ENCODE results near the gene RPL4. TPM values are rescaled to one million over a fixed set of nuclear protein-coding genes. Genes with fewer than 3 reads are reported as not detected.

The RPL4 gene
- total RNA-seq, 2 experiments from 2014 or later: 4,316 to 5,381 TPM

DNA sequence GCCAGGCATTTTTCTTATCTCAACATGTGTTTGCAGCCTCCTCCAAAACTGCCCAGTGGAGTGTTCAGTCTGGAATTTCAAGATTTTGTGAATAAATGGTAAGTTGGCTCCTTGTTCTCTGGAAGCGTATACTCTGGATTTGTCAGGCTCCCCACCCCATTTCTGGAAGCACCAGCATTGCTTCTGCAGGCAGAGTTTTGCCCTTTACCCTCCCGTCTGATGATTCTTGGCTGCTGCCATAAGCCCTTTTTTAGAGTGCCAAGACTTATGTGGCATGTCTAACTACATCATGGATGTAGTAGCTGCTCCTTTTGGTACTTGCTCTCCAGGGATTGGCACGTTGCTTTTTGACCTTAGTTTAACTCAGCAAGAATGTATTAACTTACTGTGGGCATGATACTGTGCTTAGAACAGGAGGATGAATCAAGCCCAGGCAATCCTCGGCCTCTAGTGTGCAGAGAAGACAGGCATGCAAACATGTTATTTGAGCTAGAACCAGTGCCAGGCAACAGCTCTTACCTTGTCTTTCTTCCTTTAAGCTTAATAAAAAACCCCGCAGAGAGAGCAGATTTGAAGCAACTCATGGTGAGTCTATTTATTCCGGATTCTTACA is 15.4 kb downstream of the RPL4 start:
- Histone ChIP-seq H3K9me3 (ENCODE audit: low read length) (no peaks in the 10 kb centered on the region), H3K4me1 (ENCODE audit: insufficient read depth, low read length, poor library complexity, severe bottlenecking) (no peaks in the 10 kb centered on the region), H3K36me3 (ENCODE audit: insufficient read depth, low read length) (peaks cover 99% of the 10 kb centered on the region), H3K4me3 (ENCODE audit: low read depth, low read length, poor library complexity, severe bottlenecking) (no peak overlapping the region), H3K27ac (ENCODE audit: low read depth, low read length, poor library complexity, severe bottlenecking) (no peak overlapping the region), H3K9me2 (ENCODE audit: insufficient read depth, low read length) (no peaks in the 10 kb centered on the region), H4K20me1 (ENCODE audit: insufficient read depth, low read length) (no peaks in the 10 kb centered on the region), H2AFZ (ENCODE audit: low read length) (no peak overlapping the region), H3K79me2 (ENCODE audit: insufficient read depth, low read depth, low read length) (no peaks in the 10 kb centered on the region), H3K4me2 (ENCODE audit: low read length) (no peak overlapping the region)
- no TSS peak for BruUV-seq (replicated peaks)
- ChIA-PET CTCF (ENCODE audit: unreplicated experiment) (no interaction called here), POLR2A (interaction anchor here (0.9 kb wide), 1 partner anchor 1228 kb away, joined by 3 read pairs; no protein-coding TSS in a partner anchor)
- no peak for DNase-seq (ENCODE audit: low spot score)
- TF ChIP-seq EZH2phosphoT487 (IDR thresholded peaks at IDR 0.05; ENCODE audit: borderline replicate concordance, low read depth, low read length): no peak
- no peak for TF ChIP-seq CTCF (conservative IDR thresholded peaks at IDR 0.05; ENCODE audit: low read length)
- intact Hi-C loops (cut with micrococcal nuclease; ENCODE audit: unreplicated experiment): no loop called here

GRCh38 chr15:66488525-66488924 is 16.1 kb downstream of the RPL4 start:
- Histone ChIP-seq H3K36me3 (ENCODE audit: insufficient read depth, low read length) (peaks cover 93% of the 10 kb centered on the region), H4K20me1 (ENCODE audit: insufficient read depth, low read length) (no peaks in the 10 kb centered on the region), H3K4me3 (ENCODE audit: low read depth, low read length, poor library complexity, severe bottlenecking) (no peak overlapping the region), H3K4me1 (ENCODE audit: insufficient read depth, low read length, poor library complexity, severe bottlenecking) (no peaks in the 10 kb centered on the region), H3K27ac (ENCODE audit: low read depth, low read length, poor library complexity, severe bottlenecking) (no peak overlapping the region), H2AFZ (ENCODE audit: low read length) (no peak overlapping the region), H3K9me3 (ENCODE audit: low read length) (no peaks in the 10 kb centered on the region), H3K4me2 (ENCODE audit: low read length) (no peak overlapping the region), H3K9me2 (ENCODE audit: insufficient read depth, low read length) (no peaks in the 10 kb centered on the region), H3K79me2 (ENCODE audit: insufficient read depth, low read depth, low read length) (no peaks in the 10 kb centered on the region)
- CTCF ChIA-PET (ENCODE audit: unreplicated experiment): no interaction called here
- intact Hi-C loops (cut with micrococcal nuclease; ENCODE audit: unreplicated experiment): no loop called here
- TF ChIP-seq EZH2phosphoT487 (IDR thresholded peaks at IDR 0.05; ENCODE audit: borderline replicate concordance, low read depth, low read length): no peak
- no peak for TF ChIP-seq CTCF (conservative IDR thresholded peaks at IDR 0.05; ENCODE audit: low read length)
- DNase-seq (ENCODE audit: low spot score): no peak
- BruUV-seq (replicated peaks): no TSS peak
- POLR2A ChIA-PET: no interaction called here

DNA sequence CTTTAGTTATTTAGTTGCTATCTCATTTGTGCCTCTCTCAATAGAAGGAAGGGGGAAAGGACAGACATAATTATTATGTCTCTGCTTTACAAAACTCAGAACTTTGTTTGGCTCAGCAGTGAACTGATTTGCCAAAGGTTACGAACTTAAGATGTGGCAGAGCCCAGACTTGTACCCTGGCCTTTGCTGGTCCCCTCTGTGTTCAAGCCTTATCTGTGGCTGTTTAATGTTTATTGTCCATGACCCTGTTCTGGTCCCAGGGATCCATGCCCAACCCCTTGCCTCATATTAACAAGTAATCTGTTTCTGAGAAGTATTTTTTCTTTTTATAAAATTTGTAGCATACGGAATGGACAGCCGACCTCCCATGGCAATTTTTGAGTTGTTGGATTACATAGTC is 17.8 kb downstream of the RPL4 start:
- no peaks in the 10 kb centered on the region for H4K20me1 ChIP-seq (ENCODE audit: insufficient read depth, low read length)
- TF ChIP-seq EZH2phosphoT487 (IDR thresholded peaks at IDR 0.05; ENCODE audit: borderline replicate concordance, low read depth, low read length) (no peak), CTCF (conservative IDR thresholded peaks at IDR 0.05; ENCODE audit: low read length) (no peak)
- no peaks in the 10 kb centered on the region for H3K4me1 ChIP-seq (ENCODE audit: insufficient read depth, low read length, poor library complexity, severe bottlenecking)
- no peak for DNase-seq (ENCODE audit: low spot score)
- no peak overlapping the region for H3K4me3 ChIP-seq (ENCODE audit: low read depth, low read length, poor library complexity, severe bottlenecking)
- no peak overlapping the region for H2AFZ ChIP-seq (ENCODE audit: low read length)
- BruUV-seq (replicated peaks): no TSS peak
- H3K27ac ChIP-seq (ENCODE audit: low read depth, low read length, poor library complexity, severe bottlenecking): no peak overlapping the region
- CTCF ChIA-PET (ENCODE audit: unreplicated experiment): no interaction called here
- POLR2A ChIA-PET: no interaction called here
- no peaks in the 10 kb centered on the region for H3K9me3 ChIP-seq (ENCODE audit: low read length)
- no peaks in the 10 kb centered on the region for H3K9me2 ChIP-seq (ENCODE audit: insufficient read depth, low read length)
- intact Hi-C loops (cut with micrococcal nuclease; ENCODE audit: unreplicated experiment): no loop called here
- no peak overlapping the region for H3K4me2 ChIP-seq (ENCODE audit: low read length)
- H3K36me3 ChIP-seq (ENCODE audit: insufficient read depth, low read length): peaks cover 93% of the 10 kb centered on the region
- no peaks in the 10 kb centered on the region for H3K79me2 ChIP-seq (ENCODE audit: insufficient read depth, low read depth, low read length)
